Stomach (tissue), 9 donors: ENCODE measurements around the gene COL1A1. TPM values are rescaled to one million over a fixed set of nuclear protein-coding genes. Genes with fewer than 3 reads are reported as not detected.

Experiments used
- DNase-seq, 2 donors: peaks; one replicate each; pipeline versions ENCODE4 v3.0.0 to v3.0.0-alpha.2; 2013 to 2019
- H3K27ac ChIP-seq, 5 donors: fragments of 200-600 bp in 4 of 5; sonication (generic) in 4 of 5; one replicate each; pipeline ENCODE4 v1.5.1; 2013 to 2019; ENCODE audit warnings: mild to moderate bottlenecking in 1 of 5, moderate library complexity in 1 of 5
- H3K27me3 ChIP-seq, 3 donors: fragments of 200-600 bp; sonication (generic); one replicate each; pipeline ENCODE4 v1.5.1; 2017 to 2019; ENCODE audit warnings: mixed run types in 1 of 3
- H3K36me3 ChIP-seq, 4 donors: fragments of 200-600 bp; sonication (generic); 1 replicate in 3 of 4; 2 replicates in 1 of 4; pipeline ENCODE4 v1.5.1; 2016 to 2019
- H3K4me1 ChIP-seq, 4 donors: fragments of 200-600 bp; sonication (generic); one replicate each; pipeline ENCODE4 v1.5.1; 2016 to 2019
- H3K4me3 ChIP-seq, 4 donors: fragments of 200-600 bp; sonication (generic) in 3 of 4; one replicate each; pipeline ENCODE4 v1.5.1; 2016 to 2019; ENCODE audit warnings: mild to moderate bottlenecking in 1 of 4
- H3K9me3 ChIP-seq, 4 donors: fragments of 200-600 bp; sonication (generic); one replicate each; pipeline ENCODE4 v1.5.1; 2016 to 2019
- EP300 ChIP-seq: sonication (generic); formaldehyde crosslinking; IDR thresholded peaks from one replicate; pipeline ENCODE4 v1.6.1; 2017; ENCODE audit warnings: antibody characterized with exemption
- POLR2A ChIP-seq, 4 donors: fragments of 450-650 bp; IDR thresholded peaks; one replicate each; pipeline ENCODE4 v1.6.1; 2016; ENCODE audit warnings: antibody characterized with exemption in 4 of 4, control low read depth in 2 of 4, mild to moderate bottlenecking in 1 of 4, moderate library complexity in 1 of 4
- POLR2AphosphoS5 ChIP-seq, 3 donors: sonication (generic); formaldehyde crosslinking; IDR thresholded peaks; one replicate each; pipeline ENCODE4 v1.6.1; 2016; ENCODE audit warnings: antibody characterized with exemption in 3 of 3
- WGBS, 5 donors: extraction: QIAGEN DNeasy Blood & Tissue Kit in 3 of 5; methylation state at CpG; one replicate each; pipeline versions ENCODE4 v1.1.5 to v1.1.7; 2013 to 2018; 5-methylcytosine and 5-hydroxymethylcytosine counted together
- intact Hi-C: fragments of 100-400 bp; cut with DNase I; formaldehyde crosslinking; loops from one replicate; pipeline ENCODE4 v1.15.1; 2023; ENCODE audit warnings: low total_unique reads
- polyA plus RNA-seq, 3 donors: library from polyadenylated mRNA; stranded (reverse); fragments of 200-250 nt; gene quantifications; one replicate each; pipeline ENCODE4 v1.2.3, GENCODE V29; 2013
- total RNA-seq, 5 donors: library from RNA; depleted of rRNA; stranded (reverse); fragments of >200 nt; gene quantifications; one replicate each; pipeline versions ENCODE4 v1.1.0 to v1.2.3, GENCODE V29; 2014 to 2016
- TF ChIP-seq, protein P1 (sequence below), 7 experiments: fragments of 450-650 bp in 4 of 7; fragments of 200-600 bp in 3 of 7; sonication (generic) in 3 of 7; IDR thresholded peaks; one replicate each; pipeline ENCODE4 v1.5.1; 2016 to 2019; ENCODE audit warnings: antibody characterized with exemption in 7 of 7, control low read depth in 2 of 7, mild to moderate bottlenecking in 1 of 7
- donor health status: healthy with polysubstance abuse.
- donor health status: Bipolar disorder and iron deficiency.
- donor health status: healthy.

COL1A1 gene
- total and polyA plus RNA-seq, 8 donors = 17.9 to 1,931 (median 142) TPM

DNA sequence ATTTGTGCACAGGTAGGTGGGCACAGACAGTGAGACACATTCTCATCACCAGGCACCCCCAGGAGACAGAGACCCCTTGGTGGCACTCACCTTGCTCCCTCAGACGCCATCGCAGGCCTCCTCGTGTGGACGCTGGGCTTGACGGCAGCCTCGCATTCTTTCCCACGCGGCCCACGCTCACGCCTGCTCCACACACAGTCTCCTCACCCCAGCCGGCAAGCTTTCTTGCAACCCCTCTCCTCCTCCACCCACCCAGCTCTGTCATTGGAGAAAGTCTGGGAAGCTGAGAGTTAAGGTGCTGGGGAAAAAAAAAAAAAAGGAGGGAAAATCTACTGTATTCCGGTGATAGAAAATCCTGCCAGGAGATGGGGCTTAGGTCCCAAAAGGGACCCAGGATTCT is 20.8 kb downstream of the COL1A1 start:
- peaks cover under 1 to 11% (median 8%) of the 10 kb centered on the region in 4 donors for H3K36me3 ChIP-seq
- no peak overlapping the region for H3K4me3 ChIP-seq
- H3K9me3 ChIP-seq = no peaks in the 10 kb centered on the region
- H3K27ac ChIP-seq = peak overlapping the region in 1 of 5 donors; percentile 85
- intact Hi-C loops = no loop called here
- DNase-seq = no peak
- TF ChIP-seq POLR2A (IDR thresholded peaks at IDR 0.05) (no peak), EP300 (no peak), POLR2AphosphoS5 (IDR thresholded peaks at IDR 0.05) (no peak)
- TF ChIP-seq, protein P1, sequence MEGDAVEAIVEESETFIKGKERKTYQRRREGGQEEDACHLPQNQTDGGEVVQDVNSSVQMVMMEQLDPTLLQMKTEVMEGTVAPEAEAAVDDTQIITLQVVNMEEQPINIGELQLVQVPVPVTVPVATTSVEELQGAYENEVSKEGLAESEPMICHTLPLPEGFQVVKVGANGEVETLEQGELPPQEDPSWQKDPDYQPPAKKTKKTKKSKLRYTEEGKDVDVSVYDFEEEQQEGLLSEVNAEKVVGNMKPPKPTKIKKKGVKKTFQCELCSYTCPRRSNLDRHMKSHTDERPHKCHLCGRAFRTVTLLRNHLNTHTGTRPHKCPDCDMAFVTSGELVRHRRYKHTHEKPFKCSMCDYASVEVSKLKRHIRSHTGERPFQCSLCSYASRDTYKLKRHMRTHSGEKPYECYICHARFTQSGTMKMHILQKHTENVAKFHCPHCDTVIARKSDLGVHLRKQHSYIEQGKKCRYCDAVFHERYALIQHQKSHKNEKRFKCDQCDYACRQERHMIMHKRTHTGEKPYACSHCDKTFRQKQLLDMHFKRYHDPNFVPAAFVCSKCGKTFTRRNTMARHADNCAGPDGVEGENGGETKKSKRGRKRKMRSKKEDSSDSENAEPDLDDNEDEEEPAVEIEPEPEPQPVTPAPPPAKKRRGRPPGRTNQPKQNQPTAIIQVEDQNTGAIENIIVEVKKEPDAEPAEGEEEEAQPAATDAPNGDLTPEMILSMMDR (IDR thresholded peaks at IDR 0.05) = no peak
- H3K4me1 ChIP-seq = peaks cover 33 to 60% (median 47%) of the 10 kb centered on the region in 4 donors
- WGBS, 5 donors = 83 to 87% (median 86%) methylated on average over 12 of the region's 12 CpGs
- no peaks in the 10 kb centered on the region for H3K27me3 ChIP-seq

DNA sequence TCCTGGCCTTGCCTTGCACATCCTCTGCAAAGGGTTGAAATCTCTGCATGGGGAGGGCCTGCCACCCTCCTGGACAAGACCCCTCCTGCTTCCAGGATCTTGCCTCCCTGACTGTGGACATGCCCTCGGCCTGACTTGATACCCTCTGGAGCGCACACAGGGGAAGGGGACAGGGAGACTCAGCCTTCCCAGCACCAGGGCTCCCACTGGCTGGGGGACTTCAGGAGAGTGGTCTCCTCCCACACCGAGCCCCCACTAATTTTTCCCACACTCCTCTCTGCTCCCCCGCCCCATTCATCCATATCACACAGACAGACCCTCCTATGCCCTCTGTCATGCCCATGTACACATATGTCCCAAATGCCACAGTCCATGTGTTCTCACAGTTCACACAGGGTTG is 21.3 kb downstream of the COL1A1 start:
- Histone ChIP-seq H3K9me3 (no peaks in the 10 kb centered on the region), H3K4me1 (peaks cover 36 to 61% (median 50%) of the 10 kb centered on the region in 4 donors), H3K36me3 (peaks cover 0 to 6% (median 4%) of the 10 kb centered on the region in 4 donors), H3K27me3 (no peaks in the 10 kb centered on the region), H3K27ac (peak overlapping the region in 1 of 5 donors; percentile 85), H3K4me3 (no peak overlapping the region)
- intact Hi-C loops = no loop called here
- WGBS, 5 donors = 92 to 99% (median 95%) methylated on average over 4 of the region's 4 CpGs
- DNase-seq = no peak
- no peak for TF ChIP-seq POLR2AphosphoS5 (IDR thresholded peaks at IDR 0.05)
- no peak for TF ChIP-seq EP300
- TF ChIP-seq, protein P1 (IDR thresholded peaks at IDR 0.05) = no peak
- TF ChIP-seq POLR2A (IDR thresholded peaks at IDR 0.05) = no peak

DNA sequence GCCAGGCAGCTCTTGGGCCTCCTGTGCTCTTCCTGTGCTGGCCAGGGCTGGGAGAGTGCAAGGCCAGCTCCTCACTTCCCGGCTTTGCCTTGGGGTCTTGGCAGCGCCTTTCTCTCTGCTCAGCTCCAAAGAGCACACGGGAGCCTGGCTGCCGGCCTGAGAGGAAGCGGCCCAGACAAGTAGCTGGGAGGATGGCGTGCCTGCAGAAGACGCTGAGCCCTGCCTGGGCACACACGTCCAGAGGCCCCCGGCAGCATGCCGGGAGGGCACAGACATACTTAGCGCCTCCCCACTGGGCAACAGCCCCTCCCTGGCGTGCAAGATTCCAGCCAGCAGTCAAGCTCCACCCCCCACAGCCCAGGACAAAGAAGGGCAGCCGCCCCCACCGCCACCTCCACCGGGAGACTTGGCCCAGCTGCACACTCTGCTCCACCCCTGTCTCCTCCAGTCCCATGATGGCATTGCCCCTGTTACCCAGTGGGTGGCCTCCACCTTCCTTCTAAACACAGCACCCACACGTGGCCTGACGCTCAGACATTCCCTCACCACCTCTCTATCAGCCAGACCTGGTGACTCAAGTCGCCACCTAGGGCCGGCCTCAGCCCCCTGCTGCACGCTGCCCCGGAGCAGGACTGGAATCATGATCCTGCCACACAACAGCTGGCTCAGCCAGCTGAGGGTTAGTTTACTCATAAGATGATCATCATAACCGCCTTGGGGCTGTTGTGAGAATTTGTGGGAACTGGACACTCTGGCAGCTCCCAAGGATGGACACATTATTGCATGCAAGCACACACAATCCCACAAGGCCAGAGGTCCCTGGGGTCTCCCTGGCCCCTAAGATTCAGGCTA is 23.2 kb downstream of the COL1A1 start:
- no peaks in the 10 kb centered on the region for H3K27me3 ChIP-seq
- 7 to 11% (median 8%) methylated on average over 17 to 22 of the region's 22 CpGs for WGBS, 5 donors
- peaks cover 32 to 59% (median 35%) of the 10 kb centered on the region in 4 donors for H3K4me1 ChIP-seq
- H3K4me3 ChIP-seq = peak overlapping the region in 2 of 4 donors; percentile 9 to 23
- no peaks in the 10 kb centered on the region for H3K36me3 ChIP-seq
- peak overlapping the region; percentile 48 to 85 (median 76) for H3K27ac ChIP-seq
- no peak for TF ChIP-seq EP300
- peak in 2 of 3 donors; percentile 10 to 54 for TF ChIP-seq POLR2AphosphoS5 (IDR thresholded peaks at IDR 0.05)
- no peak for TF ChIP-seq POLR2A (IDR thresholded peaks at IDR 0.05)
- TF ChIP-seq, protein P1 (IDR thresholded peaks at IDR 0.05) = peak in 5 of 7 experiments; percentile 29 to 64 (median 51)
- no peaks in the 10 kb centered on the region for H3K9me3 ChIP-seq
- peak; percentile 79 to 92 for DNase-seq
- intact Hi-C loops = no loop called here

DNA sequence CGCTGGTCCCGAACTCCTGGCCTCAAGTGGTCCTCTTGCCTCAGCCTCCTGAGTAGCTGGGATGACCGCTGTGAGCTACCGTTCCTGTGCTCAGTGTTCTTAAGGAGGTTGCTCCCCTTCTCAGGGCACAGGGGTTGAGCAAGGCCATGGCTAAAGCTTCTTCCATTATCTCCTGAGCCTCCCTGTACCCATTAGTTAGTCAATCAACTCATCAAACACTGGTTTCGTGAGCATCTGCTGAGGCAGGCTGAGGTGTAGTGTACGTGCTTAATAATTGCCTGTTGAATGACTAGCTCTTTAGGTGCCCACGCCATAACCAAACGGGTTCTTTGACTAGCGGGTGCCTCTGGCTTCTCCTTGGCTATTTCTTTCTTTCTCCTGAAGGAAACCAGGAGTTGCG is 24.0 kb downstream of the COL1A1 start:
- Histone ChIP-seq H3K27me3 (no peaks in the 10 kb centered on the region), H3K27ac (peak overlapping the region; percentile 48 to 85 (median 76)), H3K4me1 (peaks cover 32 to 60% (median 35%) of the 10 kb centered on the region in 4 donors), H3K36me3 (no peaks in the 10 kb centered on the region), H3K4me3 (no peak overlapping the region), H3K9me3 (no peaks in the 10 kb centered on the region)
- DNase-seq = no peak
- intact Hi-C loops = no loop called here
- WGBS, 5 donors = 78 to 88% (median 86%) methylated on average over 8 to 10 of the region's 10 CpGs
- TF ChIP-seq, protein P1 (IDR thresholded peaks at IDR 0.05) = no peak
- TF ChIP-seq EP300 (no peak), POLR2A (IDR thresholded peaks at IDR 0.05) (no peak), POLR2AphosphoS5 (IDR thresholded peaks at IDR 0.05) (no peak)
